Ecto neural progenitor cell (in vitro differentiated cells): ENCODE data around the gene KAZN.

Source experiments
- DNase-seq: peaks from one replicate; pipeline ENCODE4 v3.0.0-alpha.2; 2018; ENCODE audit warnings: low spot score

The KAZN gene

DNA sequence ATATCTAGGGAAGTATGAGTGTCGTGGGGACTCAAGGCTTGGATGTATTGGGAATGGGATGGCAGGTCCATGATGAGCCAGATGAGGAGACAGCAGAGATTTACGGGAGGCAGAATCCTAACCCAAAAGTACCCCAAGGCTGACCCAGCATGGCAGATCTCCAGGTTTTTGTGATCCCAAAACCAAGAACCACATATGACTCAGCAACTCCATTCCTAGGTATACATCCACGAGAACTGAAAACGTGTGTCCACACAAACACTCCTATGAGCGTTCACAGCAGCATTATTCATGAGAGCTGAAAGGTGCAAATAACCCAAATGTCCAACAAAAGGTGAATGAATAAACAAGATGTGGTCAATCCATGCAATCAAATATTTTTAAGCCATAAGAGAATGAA, 201.5 kb downstream of the KAZN start:
- no peak for DNase-seq

- DNase-seq = no peak
Measured at GRCh38 chr1:14800500-14801076, 202.1 kb downstream of the KAZN start.

- no peak for DNase-seq
Measured at GRCh38 chr1:14803002-14803789, 204.7 kb downstream of the KAZN start.

GRCh38 chr1:14804626-14805025, 206.1 kb downstream of the KAZN start:
- DNase-seq = no peak

- no peak for DNase-seq
Measured at GRCh38 chr1:14806772-14807171, 208.3 kb downstream of the KAZN start.

DNA sequence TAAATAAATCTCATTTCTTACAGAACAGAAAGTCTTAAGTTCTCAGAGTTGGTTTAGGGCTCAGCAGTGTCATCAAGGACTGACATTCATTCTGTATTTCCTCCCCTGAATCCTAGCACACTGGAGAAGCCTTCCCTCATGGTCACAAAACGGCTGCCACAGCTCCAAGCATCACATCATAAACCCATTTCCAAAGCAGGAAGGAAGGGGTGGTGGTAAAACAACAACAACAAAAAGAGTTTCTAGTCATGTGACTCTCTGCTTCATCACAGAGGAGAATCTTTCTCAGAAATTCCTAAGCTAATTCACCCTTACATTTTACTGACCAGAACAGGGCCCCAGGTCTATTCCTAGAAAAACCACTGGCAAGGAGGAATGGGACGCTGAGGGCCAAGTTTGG, 210.3 kb downstream of the KAZN start:
- DNase-seq = no peak

- DNase-seq = no peak
Measured at GRCh38 chr1:14809191-14809981, 210.9 kb downstream of the KAZN start.

- DNase-seq = no peak
Measured at GRCh38 chr1:14810595-14811361, 212.3 kb downstream of the KAZN start.

GRCh38 chr1:14811573-14811972, 213.1 kb downstream of the KAZN start:
- DNase-seq = no peak

- no peak for DNase-seq
Measured at GRCh38 chr1:14812189-14812588, 213.7 kb downstream of the KAZN start.

DNA sequence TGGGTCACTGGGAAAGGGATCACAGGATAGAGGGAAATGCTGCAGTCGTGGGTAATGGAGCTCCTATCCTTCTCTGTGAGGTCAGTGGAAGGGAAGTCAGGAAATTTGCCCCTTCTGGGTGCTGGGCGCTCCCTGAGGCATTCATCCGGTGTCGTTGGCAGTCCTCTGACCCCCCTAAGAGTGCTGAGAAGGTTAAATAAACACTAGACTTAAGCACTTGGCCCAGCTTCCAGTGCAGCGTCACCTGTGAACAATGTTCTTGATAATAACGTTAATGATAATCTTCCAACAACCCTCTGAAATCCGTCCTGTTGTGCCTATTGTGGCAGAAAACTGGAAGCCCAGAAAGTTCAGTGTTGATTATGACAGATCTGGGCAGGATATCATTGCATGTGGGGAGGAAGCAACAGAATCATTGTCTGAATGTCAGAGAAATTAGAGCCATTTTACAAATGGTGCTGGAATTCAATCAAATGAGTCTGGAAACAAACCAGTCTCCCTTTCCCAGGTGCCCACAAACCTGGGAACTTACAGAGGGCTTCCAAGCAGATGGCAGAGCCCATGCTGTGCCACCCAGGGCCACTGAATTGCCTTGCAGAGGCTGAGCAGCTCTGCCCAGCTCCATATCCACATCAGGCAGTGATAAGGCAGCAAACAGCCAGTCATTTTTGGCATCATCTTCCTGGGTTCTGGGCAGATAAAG, 216.8 kb downstream of the KAZN start:
- no peak for DNase-seq

GRCh38 chr1:14817223-14818170, 219.0 kb downstream of the KAZN start:
- no peak for DNase-seq

- DNase-seq = no peak
Measured at GRCh38 chr1:14820295-14821085, 222.0 kb downstream of the KAZN start.

DNA sequence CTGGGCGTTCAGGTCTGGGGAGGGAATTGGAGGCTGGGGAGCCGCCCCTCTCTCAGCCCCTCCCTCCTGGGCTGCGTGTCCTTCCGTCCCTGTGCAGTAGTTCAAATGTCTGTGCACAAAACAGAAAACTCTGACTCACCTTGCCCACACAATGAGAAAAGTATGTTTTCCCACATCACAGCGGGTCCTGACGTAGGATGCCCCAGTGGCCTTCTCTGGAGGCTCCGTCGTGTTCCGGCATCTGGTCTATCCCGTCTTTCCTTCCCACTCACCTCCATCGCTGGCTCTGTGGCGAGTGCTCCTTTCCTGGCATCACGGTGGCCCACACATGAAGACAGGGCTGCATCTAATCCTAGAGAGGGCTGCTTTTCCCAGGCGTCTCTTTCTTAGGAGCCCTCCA, 224.0 kb downstream of the KAZN start:
- no peak for DNase-seq

GRCh38 chr1:14822996-14823395, 224.5 kb downstream of the KAZN start:
- no peak for DNase-seq

GRCh38 chr1:14824314-14824915, 225.9 kb downstream of the KAZN start:
- no peak for DNase-seq

DNA sequence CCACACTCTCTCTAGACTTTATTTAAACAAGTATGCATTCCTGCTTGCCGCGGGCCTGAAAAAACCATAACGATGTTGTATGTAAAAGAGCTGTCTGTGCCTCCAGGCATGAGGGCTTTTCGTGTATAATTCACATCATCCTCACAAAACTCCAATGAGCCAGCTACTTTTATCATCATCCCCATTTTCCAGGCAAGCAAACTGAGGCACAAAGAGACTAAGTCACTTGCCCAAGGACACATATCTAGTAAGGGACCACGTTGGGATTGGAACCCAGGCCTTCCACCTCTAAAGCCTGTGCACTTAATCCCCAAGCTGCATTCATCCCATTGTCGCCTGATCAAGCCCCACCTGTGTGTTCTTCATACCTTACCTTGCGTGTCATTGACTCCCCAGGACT, 226.9 kb downstream of the KAZN start:
- no peak for DNase-seq

- DNase-seq = no peak
Measured at GRCh38 chr1:14826172-14826636, 227.7 kb downstream of the KAZN start.

- no peak for DNase-seq
Measured at GRCh38 chr1:14826731-14827326, 228.3 kb downstream of the KAZN start.
